HepG2 (cell line): ENCODE data around the gene RNF183. TPM values are rescaled to one million over a fixed set of nuclear protein-coding genes. Genes with fewer than 3 reads are reported as not detected.

Experiments used
- BORCS8-MEF2B ChIP-seq: sonication (generic); formaldehyde crosslinking; IDR thresholded peaks from 2 replicates; pipeline ENCODE4 v1.8.0; 2022; ENCODE audit warnings: mild to moderate bottlenecking, missing genetic modification reagents
- DNMT3B ChIP-seq: conservative IDR thresholded peaks from 2 replicates; pipeline ENCODE4 v1.6.1; 2016; ENCODE audit warnings: missing biosample characterization, control low read depth
- HNRNPUL1 ChIP-seq: fragments of 200-400 bp; formaldehyde crosslinking; IDR thresholded peaks from 2 replicates; pipeline ENCODE4 v1.6.1; 2017; ENCODE audit warnings: low read depth, mild to moderate bottlenecking, low read length, moderate library complexity
- JDP2 ChIP-seq: sonication (generic); formaldehyde crosslinking; IDR thresholded peaks from 2 replicates; pipeline ENCODE4 v1.8.1; 2022; ENCODE audit warnings: missing genetic modification reagents, borderline replicate concordance
- NFYB ChIP-seq: sonication (generic); formaldehyde crosslinking; IDR thresholded peaks from 2 replicates; pipeline ENCODE4 v1.4.0; 2020; ENCODE audit warnings: missing genetic modification reagents
- NRL ChIP-seq: sonication (generic); formaldehyde crosslinking; IDR thresholded peaks from 2 replicates; pipeline ENCODE4 v1.5.0; 2020; ENCODE audit warnings: missing genetic modification reagents, mild to moderate bottlenecking, moderate library complexity, borderline replicate concordance
- PTBP1 ChIP-seq: fragments of 200-400 bp; formaldehyde crosslinking; IDR thresholded peaks from 2 replicates; pipeline ENCODE4 v1.6.1; 2018; ENCODE audit warnings: low read length, low read depth; ENCODE audit not compliant: poor library complexity, severe bottlenecking
- RBM39 ChIP-seq: fragments of 200-400 bp; formaldehyde crosslinking; IDR thresholded peaks from one replicate; pipeline ENCODE4 v1.6.1; 2018; ENCODE audit warnings: antibody characterized with exemption, mild to moderate bottlenecking, low read depth, low read length; ENCODE audit not compliant: poor library complexity, severe bottlenecking
- RCOR2 ChIP-seq: IDR thresholded peaks from 2 replicates; pipeline ENCODE4 v1.6.1; 2016; ENCODE audit warnings: missing biosample characterization, missing genetic modification reagents
- SALL1 ChIP-seq: sonication (generic); formaldehyde crosslinking; IDR thresholded peaks from 2 replicates; pipeline ENCODE4 v1.8.0; 2022; ENCODE audit warnings: mild to moderate bottlenecking, missing genetic modification reagents
- TBP ChIP-seq: sonication (generic); formaldehyde crosslinking; IDR thresholded peaks from 2 replicates; pipeline ENCODE4 v1.5.0; 2020; ENCODE audit warnings: missing genetic modification reagents
- TBX2 ChIP-seq: sonication (generic); formaldehyde crosslinking; IDR thresholded peaks from 2 replicates; pipeline ENCODE4 v1.5.0; 2020; ENCODE audit warnings: missing genetic modification reagents, mild to moderate bottlenecking, borderline replicate concordance
- TMF1 ChIP-seq: sonication (generic); formaldehyde crosslinking; IDR thresholded peaks from 2 replicates; pipeline ENCODE4 v1.8.1; 2022; ENCODE audit warnings: low read depth, missing genetic modification reagents
- ZNF556 ChIP-seq: sonication (generic); formaldehyde crosslinking; IDR thresholded peaks from 2 replicates; pipeline ENCODE4 v1.4.0; 2020; ENCODE audit warnings: mild to moderate bottlenecking, missing genetic modification reagents, borderline replicate concordance
- ZNF563 ChIP-seq: sonication (generic); formaldehyde crosslinking; IDR thresholded peaks from 2 replicates; pipeline ENCODE4 v1.8.0; 2022; ENCODE audit warnings: mild to moderate bottlenecking, moderate library complexity, missing genetic modification reagents
- ZNF777 ChIP-seq: sonication (generic); formaldehyde crosslinking; IDR thresholded peaks from 2 replicates; pipeline ENCODE4 v1.4.0; 2020; ENCODE audit warnings: missing genetic modification reagents
- polyA plus RNA-seq, 8 experiments: library from polyadenylated mRNA; depleted of rRNA in 3 of 8; stranded (reverse) in 7 of 8; unstranded in 1 of 8; fragments of >200 nt; fragmentation: Illumina TruSeq in 4 of 8; extraction: Trizol in 4 of 8; gene quantifications; 2 replicates each; pipeline versions ENCODE4 v1.2.1 to v1.2.3, GENCODE V29; 2011 to 2016; ENCODE audit warnings: low read depth in 4 of 8, missing spikeins in 1 of 8, mixed read lengths in 1 of 8; ENCODE audit not compliant: insufficient read depth in 1 of 8
- total RNA-seq, 5 experiments: library from RNA; depleted of rRNA; stranded (reverse); fragments of >200 nt; fragmentation: Illumina TruSeq; extraction: Trizol; gene quantifications; 2 replicates each; pipeline ENCODE4 v1.2.3, GENCODE V29; 2016; ENCODE audit warnings: low read depth in 1 of 5
- TF ChIP-seq, protein P1 (sequence below): sonication (generic); formaldehyde crosslinking; IDR thresholded peaks from 2 replicates; pipeline ENCODE4 v1.8.1; 2022; ENCODE audit warnings: low read depth, mild to moderate bottlenecking, missing genetic modification reagents
- TF ChIP-seq, protein P2 (sequence below): sonication (generic); formaldehyde crosslinking; conservative IDR thresholded peaks from 2 replicates; pipeline ENCODE4 v1.8.0; 2022; ENCODE audit warnings: low read depth, missing genetic modification reagents
- TF ChIP-seq, protein P3 (sequence below): sonication (generic); formaldehyde crosslinking; IDR thresholded peaks from 2 replicates; pipeline ENCODE4 v1.5.0; 2020; ENCODE audit warnings: missing genetic modification reagents
- TF ChIP-seq, protein P4 (sequence below): IDR thresholded peaks from 2 replicates; pipeline ENCODE4 v1.6.1; 2018; ENCODE audit warnings: missing genetic modification reagents, mild to moderate bottlenecking, missing compliant biosample characterization

Gene RNF183
- total and polyA plus RNA-seq, 2 of the 13 experiments (the other 11 are each of a cell fraction or from before 2014, with no cell fraction given): 0.13 to 6.5 TPM

DNA sequence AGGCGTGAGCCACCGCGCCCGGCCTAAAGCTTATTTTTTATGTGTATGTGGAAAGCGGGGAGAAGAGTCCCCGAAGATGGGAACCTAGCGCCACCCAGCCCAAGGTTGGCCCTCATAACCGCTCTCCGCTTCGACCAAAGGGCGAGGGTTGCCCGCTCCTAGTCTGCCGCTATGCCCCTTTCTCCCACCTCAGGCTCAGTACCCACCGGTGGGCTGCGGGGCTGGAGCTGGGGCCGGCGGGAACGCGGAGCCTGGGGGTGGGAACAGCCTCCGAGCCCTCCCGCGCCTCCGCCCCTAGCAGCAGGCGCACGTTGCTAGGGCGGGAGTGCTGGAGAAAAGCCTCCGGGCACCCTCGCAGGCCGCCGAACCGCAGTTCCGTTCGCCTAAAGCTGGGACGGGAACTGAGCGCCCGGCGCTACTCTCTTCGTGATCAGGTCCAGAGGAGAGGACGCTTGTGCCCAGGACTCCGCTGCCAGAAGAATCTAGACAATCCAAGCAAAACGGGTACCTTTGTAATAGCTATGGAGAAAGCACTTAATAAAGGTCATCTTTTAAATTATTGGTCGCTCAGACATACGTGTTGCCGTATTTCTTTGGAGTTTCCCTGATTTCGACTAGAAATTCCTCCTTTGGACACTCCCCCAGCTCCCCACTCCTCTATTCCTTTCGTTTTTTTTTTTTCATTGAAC, 37.0 kb upstream of the RNF183 start, which contains the start of gene WDR31 (continued):
- peak; percentile 54; the same call in 1 of the 2 replicates for TF ChIP-seq DNMT3B (CRISPR knock-in tag)
- peak; percentile 66 for TF ChIP-seq PTBP1
- TF ChIP-seq SALL1 (CRISPR knock-in tag): peak; percentile 93
- TF ChIP-seq HNRNPUL1: no peak
- peak; percentile 92 for TF ChIP-seq TBX2 (CRISPR knock-in tag)
- peak; percentile 33; the same call in 1 of the 2 replicates for TF ChIP-seq NRL (CRISPR knock-in tag)
- TF ChIP-seq, protein P1, sequence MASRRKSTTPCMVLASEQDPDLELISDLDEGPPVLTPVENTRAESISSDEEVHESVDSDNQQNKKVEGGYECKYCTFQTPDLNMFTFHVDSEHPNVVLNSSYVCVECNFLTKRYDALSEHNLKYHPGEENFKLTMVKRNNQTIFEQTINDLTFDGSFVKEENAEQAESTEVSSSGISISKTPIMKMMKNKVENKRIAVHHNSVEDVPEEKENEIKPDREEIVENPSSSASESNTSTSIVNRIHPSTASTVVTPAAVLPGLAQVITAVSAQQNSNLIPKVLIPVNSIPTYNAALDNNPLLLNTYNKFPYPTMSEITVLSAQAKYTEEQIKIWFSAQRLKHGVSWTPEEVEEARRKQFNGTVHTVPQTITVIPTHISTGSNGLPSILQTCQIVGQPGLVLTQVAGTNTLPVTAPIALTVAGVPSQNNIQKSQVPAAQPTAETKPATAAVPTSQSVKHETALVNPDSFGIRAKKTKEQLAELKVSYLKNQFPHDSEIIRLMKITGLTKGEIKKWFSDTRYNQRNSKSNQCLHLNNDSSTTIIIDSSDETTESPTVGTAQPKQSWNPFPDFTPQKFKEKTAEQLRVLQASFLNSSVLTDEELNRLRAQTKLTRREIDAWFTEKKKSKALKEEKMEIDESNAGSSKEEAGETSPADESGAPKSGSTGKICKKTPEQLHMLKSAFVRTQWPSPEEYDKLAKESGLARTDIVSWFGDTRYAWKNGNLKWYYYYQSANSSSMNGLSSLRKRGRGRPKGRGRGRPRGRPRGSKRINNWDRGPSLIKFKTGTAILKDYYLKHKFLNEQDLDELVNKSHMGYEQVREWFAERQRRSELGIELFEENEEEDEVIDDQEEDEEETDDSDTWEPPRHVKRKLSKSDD (CRISPR knock-in tag): peak; percentile 87
- peak; percentile 71 for TF ChIP-seq BORCS8-MEF2B (CRISPR knock-in tag)
- TF ChIP-seq, protein P2, sequence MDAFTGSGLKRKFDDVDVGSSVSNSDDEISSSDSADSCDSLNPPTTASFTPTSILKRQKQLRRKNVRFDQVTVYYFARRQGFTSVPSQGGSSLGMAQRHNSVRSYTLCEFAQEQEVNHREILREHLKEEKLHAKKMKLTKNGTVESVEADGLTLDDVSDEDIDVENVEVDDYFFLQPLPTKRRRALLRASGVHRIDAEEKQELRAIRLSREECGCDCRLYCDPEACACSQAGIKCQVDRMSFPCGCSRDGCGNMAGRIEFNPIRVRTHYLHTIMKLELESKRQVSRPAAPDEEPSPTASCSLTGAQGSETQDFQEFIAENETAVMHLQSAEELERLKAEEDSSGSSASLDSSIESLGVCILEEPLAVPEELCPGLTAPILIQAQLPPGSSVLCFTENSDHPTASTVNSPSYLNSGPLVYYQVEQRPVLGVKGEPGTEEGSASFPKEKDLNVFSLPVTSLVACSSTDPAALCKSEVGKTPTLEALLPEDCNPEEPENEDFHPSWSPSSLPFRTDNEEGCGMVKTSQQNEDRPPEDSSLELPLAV: no peak
- TF ChIP-seq JDP2 (CRISPR knock-in tag): no peak
- no peak; the same call in 1 of the 2 replicates for TF ChIP-seq TMF1 (CRISPR knock-in tag)
- TF ChIP-seq NFYB (CRISPR knock-in tag): no peak
- TF ChIP-seq RBM39: peak; percentile 82
- peak; percentile 70 for TF ChIP-seq ZNF563
- peak; percentile 92 for TF ChIP-seq ZNF556 (CRISPR knock-in tag)
- TF ChIP-seq RCOR2: 0 out of 2 replicates have a peak, but pooled peaks have one; percentile 35
- TF ChIP-seq ZNF777 (CRISPR knock-in tag): peak; percentile 64
- TF ChIP-seq, protein P3, sequence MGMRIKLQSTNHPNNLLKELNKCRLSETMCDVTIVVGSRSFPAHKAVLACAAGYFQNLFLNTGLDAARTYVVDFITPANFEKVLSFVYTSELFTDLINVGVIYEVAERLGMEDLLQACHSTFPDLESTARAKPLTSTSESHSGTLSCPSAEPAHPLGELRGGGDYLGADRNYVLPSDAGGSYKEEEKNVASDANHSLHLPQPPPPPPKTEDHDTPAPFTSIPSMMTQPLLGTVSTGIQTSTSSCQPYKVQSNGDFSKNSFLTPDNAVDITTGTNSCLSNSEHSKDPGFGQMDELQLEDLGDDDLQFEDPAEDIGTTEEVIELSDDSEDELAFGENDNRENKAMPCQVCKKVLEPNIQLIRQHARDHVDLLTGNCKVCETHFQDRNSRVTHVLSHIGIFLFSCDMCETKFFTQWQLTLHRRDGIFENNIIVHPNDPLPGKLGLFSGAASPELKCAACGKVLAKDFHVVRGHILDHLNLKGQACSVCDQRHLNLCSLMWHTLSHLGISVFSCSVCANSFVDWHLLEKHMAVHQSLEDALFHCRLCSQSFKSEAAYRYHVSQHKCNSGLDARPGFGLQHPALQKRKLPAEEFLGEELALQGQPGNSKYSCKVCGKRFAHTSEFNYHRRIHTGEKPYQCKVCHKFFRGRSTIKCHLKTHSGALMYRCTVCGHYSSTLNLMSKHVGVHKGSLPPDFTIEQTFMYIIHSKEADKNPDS (CRISPR knock-in tag): 0 out of 2 replicates have a peak, but pooled peaks have one; percentile 33
- 0 out of 2 replicates have a peak, but pooled peaks have one; percentile 69 for TF ChIP-seq TBP (CRISPR knock-in tag)
- TF ChIP-seq, protein P4, sequence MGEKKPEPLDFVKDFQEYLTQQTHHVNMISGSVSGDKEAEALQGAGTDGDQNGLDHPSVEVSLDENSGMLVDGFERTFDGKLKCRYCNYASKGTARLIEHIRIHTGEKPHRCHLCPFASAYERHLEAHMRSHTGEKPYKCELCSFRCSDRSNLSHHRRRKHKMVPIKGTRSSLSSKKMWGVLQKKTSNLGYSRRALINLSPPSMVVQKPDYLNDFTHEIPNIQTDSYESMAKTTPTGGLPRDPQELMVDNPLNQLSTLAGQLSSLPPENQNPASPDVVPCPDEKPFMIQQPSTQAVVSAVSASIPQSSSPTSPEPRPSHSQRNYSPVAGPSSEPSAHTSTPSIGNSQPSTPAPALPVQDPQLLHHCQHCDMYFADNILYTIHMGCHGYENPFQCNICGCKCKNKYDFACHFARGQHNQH (CRISPR knock-in tag): peak; percentile 95
